SK-N-MC (cell line): ENCODE data around the gene TP53I11.

ENCODE experiments used
- FOXP2 ChIP-seq: optimal IDR thresholded peaks from 2 replicates; pipeline ENCODE3; 2011; ENCODE audit warnings: mild to moderate bottlenecking, moderate library complexity; ENCODE audit not compliant: insufficient read depth; ENCODE audit errors: extremely low read length, control extremely low read depth
- POLR2AphosphoS5 ChIP-seq: IDR thresholded peaks from 2 replicates; pipeline ENCODE4 v1.6.1; 2012; ENCODE audit warnings: mild to moderate bottlenecking, low read depth, low read length, borderline replicate concordance

DNA sequence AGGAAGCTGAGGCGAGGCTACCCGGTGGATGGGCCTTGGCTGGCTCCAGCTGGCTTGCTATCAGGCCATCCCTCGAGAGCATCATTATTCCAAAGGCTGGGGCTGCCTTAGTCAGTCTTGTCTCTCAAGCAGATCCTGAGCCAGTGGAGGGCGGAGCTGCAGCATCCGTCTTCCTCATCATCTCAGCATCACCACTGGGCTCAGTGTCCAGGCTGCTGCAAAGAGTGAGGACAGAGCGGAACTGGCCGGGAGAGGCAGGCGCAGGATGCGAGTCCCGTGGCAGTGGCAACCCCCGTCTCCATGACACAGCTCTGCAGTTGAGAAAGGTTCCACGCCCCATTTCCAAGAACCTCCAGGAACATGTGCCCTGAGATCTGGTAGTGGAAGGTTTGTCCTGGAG, 4.4 kb downstream of the TP53I11 start:
- TF ChIP-seq POLR2AphosphoS5 (no peak), FOXP2 (no peak)
